Measurements from ENCODE around the gene DMRTA2. TPM values are rescaled to one million over a fixed set of nuclear protein-coding genes. Genes with fewer than 3 reads are reported as not detected.
A peak's percentile ranks its signal among the peaks of the same experiment; 100 is the strongest.

Gene DMRTA2
- total RNA-seq, 1 donor from 2014 or later = not detected

DNA sequence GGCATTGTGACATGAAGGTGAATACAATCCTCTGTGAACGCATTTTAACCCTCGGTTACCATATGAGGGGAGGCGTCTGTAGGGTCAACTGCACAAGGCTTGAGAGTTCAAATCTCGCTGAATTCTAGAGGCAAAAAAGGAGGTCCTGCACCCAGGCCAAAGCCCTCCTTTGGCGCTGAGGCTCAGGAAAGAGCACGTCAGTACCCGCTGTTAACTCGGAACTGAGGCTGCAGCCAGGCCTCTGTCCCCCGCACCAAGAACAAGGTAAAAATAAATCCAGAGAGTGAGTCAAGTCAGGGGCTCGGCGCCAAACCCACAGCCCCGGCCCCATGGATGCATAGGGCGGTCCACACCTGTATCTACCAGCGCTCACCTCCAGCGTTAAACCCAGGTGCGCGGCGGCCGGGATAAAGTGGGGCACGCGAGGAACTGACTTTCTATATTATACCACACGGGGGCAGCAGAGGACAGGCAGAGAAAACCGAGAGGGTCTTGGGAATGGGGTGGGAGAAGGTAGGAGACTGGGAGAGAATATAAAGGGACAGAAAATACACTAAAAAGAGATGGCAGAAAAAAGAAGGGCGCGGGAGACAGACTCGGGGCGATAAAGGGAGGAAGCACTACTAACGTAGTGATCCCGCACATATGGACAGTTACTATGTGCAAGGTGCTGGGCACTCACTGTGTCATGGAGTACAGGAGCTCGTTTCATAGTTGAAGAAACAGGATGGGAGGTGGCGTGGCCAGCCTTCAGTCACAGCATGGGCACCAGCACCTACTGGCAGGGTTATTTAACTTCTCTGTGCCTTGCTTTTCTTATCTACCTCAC, 54.9 kb downstream of the DMRTA2 start:
- H3K4me3 ChIP-seq (ENCODE audit: low read depth, low read length) = no peak overlapping the region
- no peak for DNase-seq (ENCODE audit: low read depth)
- H3K36me3 ChIP-seq (ENCODE audit: control insufficient read depth, insufficient read depth, low read length) = no peaks in the 10 kb centered on the region
- TF ChIP-seq, protein P1, sequence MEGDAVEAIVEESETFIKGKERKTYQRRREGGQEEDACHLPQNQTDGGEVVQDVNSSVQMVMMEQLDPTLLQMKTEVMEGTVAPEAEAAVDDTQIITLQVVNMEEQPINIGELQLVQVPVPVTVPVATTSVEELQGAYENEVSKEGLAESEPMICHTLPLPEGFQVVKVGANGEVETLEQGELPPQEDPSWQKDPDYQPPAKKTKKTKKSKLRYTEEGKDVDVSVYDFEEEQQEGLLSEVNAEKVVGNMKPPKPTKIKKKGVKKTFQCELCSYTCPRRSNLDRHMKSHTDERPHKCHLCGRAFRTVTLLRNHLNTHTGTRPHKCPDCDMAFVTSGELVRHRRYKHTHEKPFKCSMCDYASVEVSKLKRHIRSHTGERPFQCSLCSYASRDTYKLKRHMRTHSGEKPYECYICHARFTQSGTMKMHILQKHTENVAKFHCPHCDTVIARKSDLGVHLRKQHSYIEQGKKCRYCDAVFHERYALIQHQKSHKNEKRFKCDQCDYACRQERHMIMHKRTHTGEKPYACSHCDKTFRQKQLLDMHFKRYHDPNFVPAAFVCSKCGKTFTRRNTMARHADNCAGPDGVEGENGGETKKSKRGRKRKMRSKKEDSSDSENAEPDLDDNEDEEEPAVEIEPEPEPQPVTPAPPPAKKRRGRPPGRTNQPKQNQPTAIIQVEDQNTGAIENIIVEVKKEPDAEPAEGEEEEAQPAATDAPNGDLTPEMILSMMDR (IDR thresholded peaks at IDR 0.05; ENCODE audit: insufficient read depth, low read length, poor library complexity, severe bottlenecking) = peak; percentile 76
- peaks cover 10% of the 10 kb centered on the region for H3K27me3 ChIP-seq (ENCODE audit: control insufficient read depth, insufficient read depth, low read length)

All from kidney epithelial cell (primary cell).